BLaER1 (cell line): ENCODE measurements around the gene RNF41.
"Not testable (repeated sequence)": the region's sequence is repeated elsewhere in the genome, so short reads cannot be mapped to it uniquely, and the experiment has no call there.

Source experiments
- H3K27ac ChIP-seq: shearing (Covaris generic); formaldehyde crosslinking; 2 replicates; pipeline ENCODE4 v1.8.1; 2022
- H3K27me3 ChIP-seq: shearing (Covaris generic); formaldehyde crosslinking; 2 replicates; pipeline ENCODE4 v1.8.1; 2022
- H3K36me3 ChIP-seq: shearing (Covaris generic); formaldehyde crosslinking; 2 replicates; pipeline ENCODE4 v1.8.1; 2022
- H3K4me1 ChIP-seq: shearing (Covaris generic); formaldehyde crosslinking; 2 replicates; pipeline ENCODE4 v1.8.1; 2022
- H3K4me2 ChIP-seq: shearing (Covaris generic); formaldehyde crosslinking; 2 replicates; pipeline ENCODE4 v1.8.1; 2022
- H3K4me3 ChIP-seq: shearing (Covaris generic); formaldehyde crosslinking; 2 replicates; pipeline ENCODE4 v1.8.1; 2022
- H3K9ac ChIP-seq: shearing (Covaris generic); formaldehyde crosslinking; 2 replicates; pipeline ENCODE4 v1.8.1; 2022
- H3K9me3 ChIP-seq: shearing (Covaris generic); formaldehyde crosslinking; 2 replicates; pipeline ENCODE4 v1.8.1; 2022
- H4K20me1 ChIP-seq: shearing (Covaris generic); formaldehyde crosslinking; 2 replicates; pipeline ENCODE4 v1.8.1; 2022
- Cebpa-rat ChIP-seq: shearing (Covaris generic); IDR thresholded peaks from 2 replicates; pipeline ENCODE4 v1.8.1; 2022

Gene RNF41

GRCh38 chr12:56197921-56198635, 23.6 kb downstream of the RNF41 start:
- H4K20me1 ChIP-seq: no peaks in the 10 kb centered on the region
- H3K36me3 ChIP-seq: no peaks in the 10 kb centered on the region
- TF ChIP-seq Cebpa-rat: no peak
- no peaks in the 10 kb centered on the region for H3K9me3 ChIP-seq
- H3K27me3 ChIP-seq: no peaks in the 10 kb centered on the region
- H3K4me3 ChIP-seq: no peak overlapping the region
- H3K4me2 ChIP-seq: no peak overlapping the region
- H3K9ac ChIP-seq: no peak overlapping the region
- no peaks in the 10 kb centered on the region for H3K4me1 ChIP-seq
- H3K27ac ChIP-seq: no peak overlapping the region

GRCh38 chr12:56196818-56197550, 24.7 kb downstream of the RNF41 start:
- not testable (repeated sequence) for H3K9me3 ChIP-seq, H3K4me3 ChIP-seq, H3K27me3 ChIP-seq, H3K9ac ChIP-seq, H3K4me2 ChIP-seq, H3K36me3 ChIP-seq, H3K27ac ChIP-seq, H3K4me1 ChIP-seq, H4K20me1 ChIP-seq

- Histone ChIP-seq H3K4me2 (no peak overlapping the region), H4K20me1 (peaks cover 2% of the 10 kb centered on the region; the same call in 1 of the 2 replicates), H3K9ac (no peak overlapping the region), H3K4me1 (peaks cover 13% of the 10 kb centered on the region), H3K4me3 (no peak overlapping the region), H3K36me3 (no peaks in the 10 kb centered on the region), H3K27ac (no peak overlapping the region), H3K9me3 (no peaks in the 10 kb centered on the region), H3K27me3 (no peaks in the 10 kb centered on the region)
- TF ChIP-seq Cebpa-rat: no peak
Measured at GRCh38 chr12:56193025-56193578, 28.6 kb downstream of the RNF41 start.

GRCh38 chr12:56192582-56192981, 29.1 kb downstream of the RNF41 start:
- H4K20me1 ChIP-seq: peaks cover 7% of the 10 kb centered on the region; the same call in 1 of the 2 replicates
- H3K9ac ChIP-seq: no peak overlapping the region
- H3K27ac ChIP-seq: no peak overlapping the region
- no peaks in the 10 kb centered on the region for H3K9me3 ChIP-seq
- H3K4me2 ChIP-seq: no peak overlapping the region
- H3K4me1 ChIP-seq: peaks cover 18% of the 10 kb centered on the region
- TF ChIP-seq Cebpa-rat: no peak
- H3K4me3 ChIP-seq: no peak overlapping the region
- no peaks in the 10 kb centered on the region for H3K36me3 ChIP-seq
- no peaks in the 10 kb centered on the region for H3K27me3 ChIP-seq

DNA sequence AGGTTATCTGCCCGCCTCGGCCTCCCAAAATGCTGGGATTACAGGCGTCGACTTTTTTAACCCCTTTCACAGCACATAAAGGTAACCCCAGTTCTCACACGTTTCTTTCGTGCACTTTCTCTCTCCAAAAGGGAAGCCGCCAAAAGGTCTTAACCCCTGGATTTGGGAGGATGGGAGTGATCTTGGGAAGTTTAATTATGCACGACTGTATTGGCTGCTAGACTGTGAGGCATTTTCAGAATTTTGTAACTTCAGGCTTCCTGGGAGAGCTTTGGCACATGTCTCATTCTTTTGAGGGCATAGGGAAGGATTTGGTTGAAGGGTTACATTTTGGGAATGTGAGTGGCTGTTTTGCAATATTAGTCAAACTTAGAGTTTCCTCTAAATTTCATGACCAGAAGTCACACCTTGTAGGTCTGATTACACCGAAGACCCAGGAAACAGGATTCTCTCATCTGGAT, 31.0 kb downstream of the RNF41 start:
- peak overlapping the region; percentile 89; the same call in 1 of the 2 replicates for H3K27ac ChIP-seq
- peak overlapping the region; percentile 96 for H3K9ac ChIP-seq
- no peak for TF ChIP-seq Cebpa-rat

DNA sequence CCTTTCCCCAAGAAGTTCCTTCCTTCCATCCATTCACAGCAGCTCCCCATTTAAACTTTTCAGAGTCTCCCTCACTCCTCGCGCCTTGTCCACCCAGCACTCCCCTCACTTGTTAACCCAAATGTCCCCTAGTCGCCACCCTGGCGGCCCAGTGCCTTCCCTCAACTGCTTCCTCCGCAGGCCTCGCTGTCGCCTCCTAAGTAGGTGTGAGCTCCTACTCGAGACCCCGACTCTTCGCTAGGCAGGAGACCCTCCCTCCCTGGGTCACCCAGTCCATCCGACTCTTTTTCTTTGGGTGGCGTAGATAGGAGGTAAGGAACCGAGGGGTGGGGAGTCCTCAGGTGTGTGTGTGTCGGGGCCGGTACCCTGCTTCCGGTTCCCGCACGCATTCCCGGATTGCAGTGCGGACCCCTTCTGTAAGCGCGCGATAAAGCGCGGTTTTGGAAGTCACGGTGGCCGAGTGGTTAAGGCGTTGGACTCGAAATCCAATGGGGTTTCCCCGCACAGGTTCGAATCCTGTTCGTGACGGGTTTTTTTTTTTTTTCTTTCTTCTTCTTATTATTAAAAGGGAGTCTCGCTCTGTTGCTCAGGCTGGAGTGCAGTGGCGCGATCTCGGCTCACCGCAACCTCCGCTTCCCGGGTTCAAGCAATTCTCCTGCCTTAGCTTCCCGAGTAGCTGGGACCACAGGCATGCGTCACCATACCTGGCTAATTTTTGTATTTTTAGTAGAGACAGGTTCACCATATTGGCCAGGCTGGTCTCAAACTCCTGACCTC, 31.6 kb downstream of the RNF41 start:
- no peak for TF ChIP-seq Cebpa-rat
- Histone ChIP-seq H3K9ac (peak overlapping the region; percentile 96), H4K20me1 (peaks cover 19% of the 10 kb centered on the region; the same call in 1 of the 2 replicates), H3K36me3 (peaks cover 24% of the 10 kb centered on the region), H3K9me3 (no peaks in the 10 kb centered on the region), H3K4me1 (peaks cover 29% of the 10 kb centered on the region), H3K27me3 (no peaks in the 10 kb centered on the region), H3K4me3 (peak overlapping the region; percentile 90), H3K27ac (peak overlapping the region; percentile 89), H3K4me2 (peak overlapping the region; percentile 87)

More for the DNA sequence above, 31.0 kb downstream of the RNF41 start:
- Histone ChIP-seq H4K20me1 (peaks cover 19% of the 10 kb centered on the region; the same call in 1 of the 2 replicates), H3K36me3 (peaks cover 18% of the 10 kb centered on the region), H3K4me1 (peaks cover 29% of the 10 kb centered on the region), H3K4me2 (peak overlapping the region; percentile 87), H3K27me3 (no peaks in the 10 kb centered on the region), H3K9me3 (no peaks in the 10 kb centered on the region), H3K4me3 (peak overlapping the region; percentile 90)

GRCh38 chr12:56189099-56189917, 32.4 kb downstream of the RNF41 start, which contains the start of gene SMARCC2:
Gene SMARCC2, minus strand, starts transcription at chr12:56189483. Its CDS starts 22 bp downstream, at chr12:56189461.
- H3K27ac ChIP-seq: peak within 1 kb of the TSS; percentile 89
- H3K9me3 ChIP-seq: no peaks in the 10 kb centered on the region
- TF ChIP-seq Cebpa-rat: no peak
- H3K4me1 ChIP-seq: peaks cover 29% of the 10 kb centered on the region
- no peaks in the 10 kb centered on the region for H3K27me3 ChIP-seq
- H3K36me3 ChIP-seq: peaks cover 32% of the 10 kb centered on the region
- peak within 1 kb of the TSS; percentile 88 for H3K4me2 ChIP-seq
- H4K20me1 ChIP-seq: peaks cover 26% of the 10 kb centered on the region; the same call in 1 of the 2 replicates
- peak within 1 kb of the TSS; percentile 96 for H3K9ac ChIP-seq
- peak within 1 kb of the TSS; percentile 90 for H3K4me3 ChIP-seq

DNA sequence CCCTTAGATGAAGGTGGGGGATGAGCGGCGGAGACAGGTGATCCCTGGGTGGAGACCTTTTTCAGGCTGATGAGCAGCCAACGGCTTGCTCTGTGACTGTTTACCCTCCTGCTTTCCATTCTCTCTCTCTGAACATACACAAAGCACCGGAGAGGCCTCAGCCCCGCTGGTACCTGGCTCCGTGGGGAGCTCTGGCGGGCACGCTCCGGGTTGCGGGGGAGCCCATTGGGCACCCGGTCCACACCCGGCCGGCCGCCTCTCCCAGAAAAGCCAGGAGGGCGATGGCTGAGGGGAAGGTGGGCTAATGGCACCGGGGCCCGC, 33.0 kb downstream of the RNF41 start:
- no peak for TF ChIP-seq Cebpa-rat
- peaks cover 38% of the 10 kb centered on the region for H3K36me3 ChIP-seq
- no peaks in the 10 kb centered on the region for H3K27me3 ChIP-seq
- peaks cover 32% of the 10 kb centered on the region for H4K20me1 ChIP-seq
- H3K4me1 ChIP-seq: peaks cover 29% of the 10 kb centered on the region
- H3K9ac ChIP-seq: peak overlapping the region; percentile 96
- H3K27ac ChIP-seq: peak overlapping the region; percentile 89
- peak overlapping the region; percentile 88 for H3K4me2 ChIP-seq
- no peaks in the 10 kb centered on the region for H3K9me3 ChIP-seq
- H3K4me3 ChIP-seq: peak overlapping the region; percentile 90
